ENCODE results near the gene CYYR1. TPM values are rescaled to one million over a fixed set of nuclear protein-coding genes. Genes with fewer than 3 reads are reported as not detected.
"Not testable (repeated sequence)": the region's sequence is repeated elsewhere in the genome, so short reads cannot be mapped to it uniquely, and the experiment has no call there.

Gene CYYR1
- total RNA-seq, 1 donor from 2014 or later = 88.6 TPM

GRCh38 chr21:26460621-26461020, 112.5 kb downstream of the CYYR1 start:
- H3K9me3 Mint-ChIP-seq (ENCODE audit: unreplicated experiment) = no peaks in the 10 kb centered on the region
- TF ChIP-seq CTCF (IDR thresholded peaks at IDR 0.05; ENCODE audit: unreplicated experiment) = no peak
- no peak overlapping the region for H3K27ac Mint-ChIP-seq (ENCODE audit: unreplicated experiment)
- H3K4me3 Mint-ChIP-seq (ENCODE audit: unreplicated experiment) = no peak overlapping the region
- H3K27me3 Mint-ChIP-seq (ENCODE audit: unreplicated experiment) = no peaks in the 10 kb centered on the region
- H3K36me3 Mint-ChIP-seq (ENCODE audit: low read depth, unreplicated experiment) = peaks cover 4% of the 10 kb centered on the region
- no peaks in the 10 kb centered on the region for H3K4me1 Mint-ChIP-seq (ENCODE audit: unreplicated experiment)
- no peak for DNase-seq (ENCODE audit: low spot score)

- H3K4me3 Mint-ChIP-seq (ENCODE audit: unreplicated experiment); H3K27me3 Mint-ChIP-seq (ENCODE audit: unreplicated experiment); H3K27ac Mint-ChIP-seq (ENCODE audit: unreplicated experiment); H3K36me3 Mint-ChIP-seq (ENCODE audit: low read depth, unreplicated experiment); H3K4me1 Mint-ChIP-seq (ENCODE audit: unreplicated experiment); DNase-seq (ENCODE audit: low spot score); H3K9me3 Mint-ChIP-seq (ENCODE audit: unreplicated experiment): not testable (repeated sequence)
These were observed 114.2 kb downstream of the CYYR1 start for GRCh38 chr21:26458854-26459253.

GRCh38 chr21:26457817-26458216, 115.3 kb downstream of the CYYR1 start:
- no peak for DNase-seq (ENCODE audit: low spot score)
- no peak overlapping the region for H3K27ac Mint-ChIP-seq (ENCODE audit: unreplicated experiment)
- peaks cover 7% of the 10 kb centered on the region for H3K4me1 Mint-ChIP-seq (ENCODE audit: unreplicated experiment)
- H3K27me3 Mint-ChIP-seq (ENCODE audit: unreplicated experiment) = peaks cover 1% of the 10 kb centered on the region
- no peaks in the 10 kb centered on the region for H3K9me3 Mint-ChIP-seq (ENCODE audit: unreplicated experiment)
- TF ChIP-seq CTCF (IDR thresholded peaks at IDR 0.05; ENCODE audit: unreplicated experiment) = no peak
- H3K4me3 Mint-ChIP-seq (ENCODE audit: unreplicated experiment) = no peak overlapping the region
- H3K36me3 Mint-ChIP-seq (ENCODE audit: low read depth, unreplicated experiment) = no peaks in the 10 kb centered on the region

- no peak overlapping the region for H3K27ac Mint-ChIP-seq (ENCODE audit: unreplicated experiment)
- peaks cover 7% of the 10 kb centered on the region for H3K4me1 Mint-ChIP-seq (ENCODE audit: unreplicated experiment)
- no peaks in the 10 kb centered on the region for H3K9me3 Mint-ChIP-seq (ENCODE audit: unreplicated experiment)
- DNase-seq (ENCODE audit: low spot score) = no peak
- H3K36me3 Mint-ChIP-seq (ENCODE audit: low read depth, unreplicated experiment) = no peaks in the 10 kb centered on the region
- no peak overlapping the region for H3K4me3 Mint-ChIP-seq (ENCODE audit: unreplicated experiment)
- peaks cover 1% of the 10 kb centered on the region for H3K27me3 Mint-ChIP-seq (ENCODE audit: unreplicated experiment)
- no peak for TF ChIP-seq CTCF (IDR thresholded peaks at IDR 0.05; ENCODE audit: unreplicated experiment)
These were observed 119.8 kb downstream of the CYYR1 start for GRCh38 chr21:26453267-26453666.

- DNase-seq (ENCODE audit: low spot score) = no peak
- H3K27me3 Mint-ChIP-seq (ENCODE audit: unreplicated experiment) = peaks cover 1% of the 10 kb centered on the region
These were observed 121.9 kb downstream of the CYYR1 start for GRCh38 chr21:26451081-26451740.

More at GRCh38 chr21:26451081-26451740, 121.9 kb downstream of the CYYR1 start:
- Mint-ChIP-seq H3K4me3 (ENCODE audit: unreplicated experiment) (no peak overlapping the region), H3K9me3 (ENCODE audit: unreplicated experiment) (no peaks in the 10 kb centered on the region), H3K36me3 (ENCODE audit: low read depth, unreplicated experiment) (no peaks in the 10 kb centered on the region), H3K27ac (ENCODE audit: unreplicated experiment) (no peak overlapping the region), H3K4me1 (ENCODE audit: unreplicated experiment) (peaks cover 7% of the 10 kb centered on the region)
- TF ChIP-seq CTCF (IDR thresholded peaks at IDR 0.05; ENCODE audit: unreplicated experiment) = no peak

Measured in endothelial cell (in vitro differentiated cells).